ENCODE data around the gene OPN1SW. TPM values are rescaled to one million over a fixed set of nuclear protein-coding genes. Genes with fewer than 3 reads are reported as not detected.

OPN1SW gene
- total RNA-seq, 1 donor from 2014 or later = not detected

- Histone ChIP-seq H3K27me3 (no peaks in the 10 kb centered on the region), H3K36me3 (peaks cover 21% of the 10 kb centered on the region in 2 donors), H3K4me3 (no peak overlapping the region), H3K4me1 (peaks cover 0 to 26% of the 10 kb centered on the region in 2 donors), H3K27ac (no peak overlapping the region), H3K9me3 (no peaks in the 10 kb centered on the region)
- intact Hi-C loops (cut with DNase I) = no loop called here
- no peak for DNase-seq (ENCODE audit: low spot score in 2 of 2)
- TF ChIP-seq, protein P1, sequence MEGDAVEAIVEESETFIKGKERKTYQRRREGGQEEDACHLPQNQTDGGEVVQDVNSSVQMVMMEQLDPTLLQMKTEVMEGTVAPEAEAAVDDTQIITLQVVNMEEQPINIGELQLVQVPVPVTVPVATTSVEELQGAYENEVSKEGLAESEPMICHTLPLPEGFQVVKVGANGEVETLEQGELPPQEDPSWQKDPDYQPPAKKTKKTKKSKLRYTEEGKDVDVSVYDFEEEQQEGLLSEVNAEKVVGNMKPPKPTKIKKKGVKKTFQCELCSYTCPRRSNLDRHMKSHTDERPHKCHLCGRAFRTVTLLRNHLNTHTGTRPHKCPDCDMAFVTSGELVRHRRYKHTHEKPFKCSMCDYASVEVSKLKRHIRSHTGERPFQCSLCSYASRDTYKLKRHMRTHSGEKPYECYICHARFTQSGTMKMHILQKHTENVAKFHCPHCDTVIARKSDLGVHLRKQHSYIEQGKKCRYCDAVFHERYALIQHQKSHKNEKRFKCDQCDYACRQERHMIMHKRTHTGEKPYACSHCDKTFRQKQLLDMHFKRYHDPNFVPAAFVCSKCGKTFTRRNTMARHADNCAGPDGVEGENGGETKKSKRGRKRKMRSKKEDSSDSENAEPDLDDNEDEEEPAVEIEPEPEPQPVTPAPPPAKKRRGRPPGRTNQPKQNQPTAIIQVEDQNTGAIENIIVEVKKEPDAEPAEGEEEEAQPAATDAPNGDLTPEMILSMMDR (IDR thresholded peaks at IDR 0.05) = no peak
These were observed 29.9 kb downstream of the OPN1SW start for GRCh38 chr7:128745706-128746105.

DNA sequence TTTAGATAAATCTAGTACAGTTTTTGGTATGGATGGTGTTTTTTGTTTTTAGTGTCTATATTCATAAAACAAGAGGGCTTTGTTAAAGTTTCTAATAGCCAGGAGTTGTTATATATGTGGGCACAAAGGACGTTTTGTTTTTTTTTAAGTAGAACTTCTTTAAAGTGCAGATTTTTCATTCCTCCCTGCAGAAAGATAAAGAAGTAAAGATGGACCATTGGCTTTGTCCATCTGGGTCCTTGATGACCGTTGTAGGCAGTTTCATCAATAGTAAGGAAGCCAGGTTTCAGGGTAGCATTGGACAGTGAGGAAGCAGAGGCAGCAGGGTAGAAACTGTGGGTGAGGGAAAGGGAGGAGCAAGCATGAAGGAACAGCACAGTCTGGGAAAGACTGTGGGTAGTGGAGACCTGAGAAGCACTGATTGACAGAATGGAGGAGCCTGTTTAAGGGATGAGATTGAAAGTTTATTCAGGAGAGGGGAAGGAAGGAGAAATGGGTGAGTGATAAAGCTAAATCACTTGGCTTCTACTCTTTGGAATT is 31.2 kb downstream of the OPN1SW start:
- Histone ChIP-seq H3K4me3 (no peak overlapping the region), H3K4me1 (peaks cover 0 to 26% of the 10 kb centered on the region in 2 donors), H3K27me3 (no peaks in the 10 kb centered on the region), H3K36me3 (peaks cover 12 to 17% of the 10 kb centered on the region in 2 donors), H3K27ac (no peak overlapping the region), H3K9me3 (no peaks in the 10 kb centered on the region)
- TF ChIP-seq, protein P1 (IDR thresholded peaks at IDR 0.05) = no peak
- intact Hi-C loops (cut with DNase I) = no loop called here
- no peak for DNase-seq (ENCODE audit: low spot score in 2 of 2)

DNA sequence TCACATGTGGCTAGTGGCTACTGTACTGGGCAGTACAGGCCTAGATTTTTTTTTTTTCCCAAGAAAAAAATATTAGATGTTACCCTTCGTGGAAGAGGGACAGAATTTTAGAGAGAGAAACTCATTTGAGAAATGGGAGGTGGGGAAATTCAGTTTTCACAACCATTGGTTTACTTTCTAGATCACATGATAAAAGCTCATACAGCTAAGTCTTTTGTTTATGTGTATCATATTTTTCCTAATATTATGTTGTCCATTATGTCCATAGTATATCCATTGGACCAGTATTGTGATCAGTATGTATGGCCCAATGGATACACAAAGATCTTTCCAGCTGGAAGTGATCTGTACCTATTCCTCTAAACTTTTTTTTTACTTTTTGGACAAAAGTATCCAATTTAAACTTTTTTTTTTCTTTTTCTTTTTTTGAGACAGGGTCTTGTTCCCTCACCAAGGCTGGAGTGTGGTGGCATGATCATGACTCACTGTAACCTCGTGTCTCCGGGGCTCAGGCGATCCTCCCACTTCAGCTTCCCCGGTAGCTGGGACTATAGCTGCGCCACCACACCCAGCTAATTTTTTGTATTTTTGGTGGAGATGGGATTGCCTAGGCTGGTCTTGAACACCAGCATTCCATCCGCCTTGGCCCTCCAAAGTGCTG is 32.4 kb downstream of the OPN1SW start:
- peaks cover 0 to 6% of the 10 kb centered on the region in 2 donors for H3K36me3 ChIP-seq
- H3K27me3 ChIP-seq = no peaks in the 10 kb centered on the region
- H3K9me3 ChIP-seq = no peaks in the 10 kb centered on the region
- TF ChIP-seq, protein P1 (IDR thresholded peaks at IDR 0.05) = no peak
- DNase-seq (ENCODE audit: low spot score in 2 of 2) = no peak
- peaks cover 0 to 29% of the 10 kb centered on the region in 2 donors for H3K4me1 ChIP-seq
- intact Hi-C loops (cut with DNase I) = no loop called here
- H3K27ac ChIP-seq = no peak overlapping the region
- no peak overlapping the region for H3K4me3 ChIP-seq

- TF ChIP-seq, protein P1 (IDR thresholded peaks at IDR 0.05) = no peak
- intact Hi-C loops (cut with DNase I) = no loop called here
- H3K27ac ChIP-seq = peak overlapping the region in 1 of 2 donors; percentile 98
These were observed 33.4 kb downstream of the OPN1SW start for GRCh38 chr7:128742206-128742605.

GRCh38 chr7:128741491-128741890 is 34.1 kb downstream of the OPN1SW start:
- Histone ChIP-seq H3K27me3 (no peaks in the 10 kb centered on the region), H3K4me3 (peak overlapping the region in 1 of 2 donors; percentile 93), H3K4me1 (peaks cover 0 to 30% of the 10 kb centered on the region in 2 donors), H3K9me3 (no peaks in the 10 kb centered on the region), H3K36me3 (no peaks in the 10 kb centered on the region), H3K27ac (peak overlapping the region; percentile 19 to 98)
- intact Hi-C loops (cut with DNase I) = no loop called here
- TF ChIP-seq, protein P1 (IDR thresholded peaks at IDR 0.05) = no peak
- DNase-seq (ENCODE audit: low spot score in 2 of 2) = no peak

More at GRCh38 chr7:128742206-128742605, 33.4 kb downstream of the OPN1SW start:
- DNase-seq (ENCODE audit: low spot score in 2 of 2) = no peak
- Histone ChIP-seq H3K4me1 (peaks cover 0 to 30% of the 10 kb centered on the region in 2 donors), H3K27me3 (no peaks in the 10 kb centered on the region), H3K36me3 (no peaks in the 10 kb centered on the region), H3K9me3 (no peaks in the 10 kb centered on the region), H3K4me3 (peak overlapping the region in 1 of 2 donors; percentile 93)

All from ascending aorta (tissue), 2 donors.